GM12801 (cell line): ENCODE results near the gene CRABP2.

Experiments used
- CTCF ChIP-seq: IDR thresholded peaks from one replicate; pipeline ENCODE4 v1.5.1; 2011; ENCODE audit warnings: control low read depth; ENCODE audit not compliant: insufficient read length; ENCODE audit errors: extremely low read depth

Gene CRABP2

DNA sequence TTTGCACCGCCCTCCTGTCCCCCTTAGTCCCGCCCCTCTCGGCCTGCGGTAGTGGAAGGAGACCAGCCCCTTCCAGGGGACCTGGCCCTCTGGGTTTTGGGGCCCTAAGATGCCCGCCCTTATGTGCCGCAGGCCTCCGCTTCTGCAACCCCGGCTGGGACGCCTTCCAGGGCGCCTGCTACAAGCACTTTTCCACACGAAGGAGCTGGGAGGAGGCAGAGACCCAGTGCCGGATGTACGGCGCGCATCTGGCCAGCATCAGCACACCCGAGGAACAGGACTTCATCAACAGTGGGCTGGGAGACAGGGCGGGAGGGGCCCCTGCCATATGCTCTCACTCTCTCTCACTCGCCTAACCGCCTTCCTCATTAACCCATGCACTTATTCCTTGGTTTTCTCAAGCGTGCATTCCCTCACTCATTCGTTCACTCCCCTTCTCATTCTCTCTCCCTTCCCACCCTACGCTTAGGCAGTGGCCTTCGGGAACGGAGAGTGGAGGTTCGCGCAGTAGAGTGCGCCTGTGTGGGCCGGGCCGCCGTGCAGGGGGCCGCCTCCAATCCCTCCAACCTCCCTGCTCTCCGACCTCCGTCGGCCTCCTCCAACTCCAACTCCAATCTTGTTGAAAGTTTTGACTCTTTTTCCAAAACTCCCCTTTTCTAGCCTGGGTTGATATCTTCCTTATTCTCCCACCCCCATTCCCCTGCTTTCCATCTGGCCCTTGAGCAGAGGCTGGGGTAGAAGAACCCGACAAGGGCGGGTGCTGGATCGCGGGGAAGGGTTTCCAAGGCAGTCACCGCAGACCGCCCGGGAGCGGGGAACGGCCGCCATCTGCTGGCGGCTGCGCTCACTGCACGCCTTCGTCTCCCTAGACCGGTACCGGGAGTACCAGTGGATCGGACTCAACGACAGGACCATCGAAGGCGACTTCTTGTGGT is 48.3 kb downstream of the CRABP2 start:
- TF ChIP-seq CTCF, result peak; percentile 21

DNA sequence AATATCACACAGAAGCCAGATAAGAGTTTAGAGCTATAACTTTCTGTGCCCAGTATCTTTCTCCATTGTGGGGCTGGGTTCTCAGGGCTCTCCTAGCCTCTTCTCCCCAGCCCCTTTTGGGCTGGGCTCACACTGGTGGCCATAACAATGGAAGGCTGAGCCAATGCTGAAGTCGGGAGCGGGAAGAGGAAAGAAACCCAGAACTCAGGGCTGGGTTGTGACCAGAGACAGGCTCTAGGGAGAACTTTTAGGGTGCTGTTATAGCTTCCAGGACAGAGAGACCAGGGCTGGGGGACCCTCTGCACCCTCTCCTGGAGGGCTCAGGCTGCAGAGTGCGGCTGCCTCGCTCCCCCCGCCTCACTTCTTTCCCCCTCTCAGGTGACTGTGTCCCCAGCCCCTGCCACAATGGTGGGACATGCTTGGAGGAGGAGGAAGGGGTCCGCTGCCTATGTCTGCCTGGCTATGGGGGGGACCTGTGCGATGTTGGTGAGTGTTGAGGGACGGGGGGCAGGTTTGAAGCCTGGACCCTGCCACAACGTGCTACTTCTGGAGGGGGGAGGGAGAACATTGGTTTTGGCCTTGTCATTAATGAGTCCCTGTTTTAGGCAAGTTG is 49.4 kb downstream of the CRABP2 start:
- TF ChIP-seq CTCF, result no peak

GRCh38 chr1:156655151-156655903 is 50.1 kb downstream of the CRABP2 start:
- no peak for TF ChIP-seq CTCF

DNA sequence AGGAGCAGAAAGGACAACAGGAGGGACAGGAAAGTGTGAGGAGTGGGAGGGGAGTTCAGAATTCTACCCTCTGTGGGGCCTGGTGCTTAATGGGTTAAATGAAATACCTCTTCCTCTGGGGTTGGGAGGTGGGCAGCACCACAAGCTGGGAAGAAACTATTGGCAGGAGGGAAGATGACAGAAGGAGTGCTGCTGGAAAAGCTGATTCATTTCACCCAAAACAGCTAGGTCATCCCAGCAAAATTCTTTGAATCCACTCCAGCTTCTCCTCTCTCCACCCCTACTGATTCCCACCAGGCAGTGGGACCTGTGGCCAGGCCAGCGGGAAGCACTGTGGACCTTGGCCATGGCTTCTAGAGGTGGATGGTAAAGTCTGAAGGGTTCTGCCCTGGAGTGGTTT is 50.7 kb downstream of the CRABP2 start:
- TF ChIP-seq CTCF, result no peak

GRCh38 chr1:156652992-156653355 is 52.4 kb downstream of the CRABP2 start:
- no peak for TF ChIP-seq CTCF

DNA sequence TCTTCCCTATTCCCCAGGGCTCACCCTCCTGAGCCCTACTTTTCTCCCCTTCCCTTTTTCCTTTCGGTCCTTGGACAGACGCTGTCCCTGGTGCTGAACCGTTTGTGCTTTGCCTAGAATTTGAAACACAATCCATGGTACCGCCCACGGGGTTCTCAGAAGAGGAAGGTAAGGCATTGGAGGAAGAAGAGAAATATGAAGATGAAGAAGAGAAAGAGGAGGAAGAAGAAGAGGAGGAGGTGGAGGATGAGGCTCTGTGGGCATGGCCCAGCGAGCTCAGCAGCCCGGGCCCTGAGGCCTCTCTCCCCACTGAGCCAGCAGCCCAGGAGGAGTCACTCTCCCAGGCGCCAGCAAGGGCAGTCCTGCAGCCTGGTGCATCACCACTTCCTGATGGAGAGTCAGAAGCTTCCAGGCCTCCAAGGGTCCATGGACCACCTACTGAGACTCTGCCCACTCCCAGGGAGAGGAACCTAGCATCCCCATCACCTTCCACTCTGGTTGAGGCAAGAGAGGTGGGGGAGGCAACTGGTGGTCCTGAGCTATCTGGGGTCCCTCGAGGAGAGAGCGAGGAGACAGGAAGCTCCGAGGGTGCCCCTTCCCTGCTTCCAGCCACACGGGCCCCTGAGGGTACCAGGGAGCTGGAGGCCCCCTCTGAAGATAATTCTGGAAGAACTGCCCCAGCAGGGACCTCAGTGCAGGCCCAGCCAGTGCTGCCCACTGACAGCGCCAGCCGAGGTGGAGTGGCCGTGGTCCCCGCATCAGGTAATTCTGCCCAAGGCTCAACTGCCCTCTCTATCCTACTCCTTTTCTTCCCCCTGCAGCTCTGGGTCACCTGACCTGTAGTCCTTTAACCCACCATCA is 53.0 kb downstream of the CRABP2 start:
- no peak for TF ChIP-seq CTCF
